Measurements from ENCODE around the gene PTN.

- TF ChIP-seq, protein P1, sequence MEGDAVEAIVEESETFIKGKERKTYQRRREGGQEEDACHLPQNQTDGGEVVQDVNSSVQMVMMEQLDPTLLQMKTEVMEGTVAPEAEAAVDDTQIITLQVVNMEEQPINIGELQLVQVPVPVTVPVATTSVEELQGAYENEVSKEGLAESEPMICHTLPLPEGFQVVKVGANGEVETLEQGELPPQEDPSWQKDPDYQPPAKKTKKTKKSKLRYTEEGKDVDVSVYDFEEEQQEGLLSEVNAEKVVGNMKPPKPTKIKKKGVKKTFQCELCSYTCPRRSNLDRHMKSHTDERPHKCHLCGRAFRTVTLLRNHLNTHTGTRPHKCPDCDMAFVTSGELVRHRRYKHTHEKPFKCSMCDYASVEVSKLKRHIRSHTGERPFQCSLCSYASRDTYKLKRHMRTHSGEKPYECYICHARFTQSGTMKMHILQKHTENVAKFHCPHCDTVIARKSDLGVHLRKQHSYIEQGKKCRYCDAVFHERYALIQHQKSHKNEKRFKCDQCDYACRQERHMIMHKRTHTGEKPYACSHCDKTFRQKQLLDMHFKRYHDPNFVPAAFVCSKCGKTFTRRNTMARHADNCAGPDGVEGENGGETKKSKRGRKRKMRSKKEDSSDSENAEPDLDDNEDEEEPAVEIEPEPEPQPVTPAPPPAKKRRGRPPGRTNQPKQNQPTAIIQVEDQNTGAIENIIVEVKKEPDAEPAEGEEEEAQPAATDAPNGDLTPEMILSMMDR (tag by site-specific recombination; IDR thresholded peaks at IDR 0.05) = no peak
- TF ChIP-seq HOXC10 (CRISPR knock-in tag; IDR thresholded peaks at IDR 0.05) = no peak
- TF ChIP-seq ZFP37 (tag by site-specific recombination; IDR thresholded peaks at IDR 0.05) = no peak
- TF ChIP-seq ZNF114 (tag by site-specific recombination; IDR thresholded peaks at IDR 0.05) = no peak
- no peak for TF ChIP-seq ZNF830 (tag by site-specific recombination; IDR thresholded peaks at IDR 0.05; ENCODE audit: low read depth)
- TF ChIP-seq ZNF394 (tag by site-specific recombination; IDR thresholded peaks at IDR 0.05; ENCODE audit: borderline replicate concordance) = no peak
- TF ChIP-seq, protein P2, sequence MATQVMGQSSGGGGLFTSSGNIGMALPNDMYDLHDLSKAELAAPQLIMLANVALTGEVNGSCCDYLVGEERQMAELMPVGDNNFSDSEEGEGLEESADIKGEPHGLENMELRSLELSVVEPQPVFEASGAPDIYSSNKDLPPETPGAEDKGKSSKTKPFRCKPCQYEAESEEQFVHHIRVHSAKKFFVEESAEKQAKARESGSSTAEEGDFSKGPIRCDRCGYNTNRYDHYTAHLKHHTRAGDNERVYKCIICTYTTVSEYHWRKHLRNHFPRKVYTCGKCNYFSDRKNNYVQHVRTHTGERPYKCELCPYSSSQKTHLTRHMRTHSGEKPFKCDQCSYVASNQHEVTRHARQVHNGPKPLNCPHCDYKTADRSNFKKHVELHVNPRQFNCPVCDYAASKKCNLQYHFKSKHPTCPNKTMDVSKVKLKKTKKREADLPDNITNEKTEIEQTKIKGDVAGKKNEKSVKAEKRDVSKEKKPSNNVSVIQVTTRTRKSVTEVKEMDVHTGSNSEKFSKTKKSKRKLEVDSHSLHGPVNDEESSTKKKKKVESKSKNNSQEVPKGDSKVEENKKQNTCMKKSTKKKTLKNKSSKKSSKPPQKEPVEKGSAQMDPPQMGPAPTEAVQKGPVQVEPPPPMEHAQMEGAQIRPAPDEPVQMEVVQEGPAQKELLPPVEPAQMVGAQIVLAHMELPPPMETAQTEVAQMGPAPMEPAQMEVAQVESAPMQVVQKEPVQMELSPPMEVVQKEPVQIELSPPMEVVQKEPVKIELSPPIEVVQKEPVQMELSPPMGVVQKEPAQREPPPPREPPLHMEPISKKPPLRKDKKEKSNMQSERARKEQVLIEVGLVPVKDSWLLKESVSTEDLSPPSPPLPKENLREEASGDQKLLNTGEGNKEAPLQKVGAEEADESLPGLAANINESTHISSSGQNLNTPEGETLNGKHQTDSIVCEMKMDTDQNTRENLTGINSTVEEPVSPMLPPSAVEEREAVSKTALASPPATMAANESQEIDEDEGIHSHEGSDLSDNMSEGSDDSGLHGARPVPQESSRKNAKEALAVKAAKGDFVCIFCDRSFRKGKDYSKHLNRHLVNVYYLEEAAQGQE (tag by site-specific recombination; IDR thresholded peaks at IDR 0.05) = no peak
- no peak for TF ChIP-seq TCF7L2 (IDR thresholded peaks at IDR 0.05; ENCODE audit: borderline replicate concordance, low read depth, low read length)
- no peak for TF ChIP-seq ATF2 (tag by site-specific recombination; IDR thresholded peaks at IDR 0.05; ENCODE audit: low read depth)
- TF ChIP-seq ZNF302 (tag by site-specific recombination; IDR thresholded peaks at IDR 0.05; ENCODE audit: low read depth) = no peak
- TF ChIP-seq ZNF132 (tag by site-specific recombination; IDR thresholded peaks at IDR 0.05; ENCODE audit: borderline replicate concordance) = no peak
- TF ChIP-seq, protein P3, sequence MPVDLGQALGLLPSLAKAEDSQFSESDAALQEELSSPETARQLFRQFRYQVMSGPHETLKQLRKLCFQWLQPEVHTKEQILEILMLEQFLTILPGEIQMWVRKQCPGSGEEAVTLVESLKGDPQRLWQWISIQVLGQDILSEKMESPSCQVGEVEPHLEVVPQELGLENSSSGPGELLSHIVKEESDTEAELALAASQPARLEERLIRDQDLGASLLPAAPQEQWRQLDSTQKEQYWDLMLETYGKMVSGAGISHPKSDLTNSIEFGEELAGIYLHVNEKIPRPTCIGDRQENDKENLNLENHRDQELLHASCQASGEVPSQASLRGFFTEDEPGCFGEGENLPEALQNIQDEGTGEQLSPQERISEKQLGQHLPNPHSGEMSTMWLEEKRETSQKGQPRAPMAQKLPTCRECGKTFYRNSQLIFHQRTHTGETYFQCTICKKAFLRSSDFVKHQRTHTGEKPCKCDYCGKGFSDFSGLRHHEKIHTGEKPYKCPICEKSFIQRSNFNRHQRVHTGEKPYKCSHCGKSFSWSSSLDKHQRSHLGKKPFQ (tag by site-specific recombination; IDR thresholded peaks at IDR 0.05) = no peak
- TF ChIP-seq, protein P4, sequence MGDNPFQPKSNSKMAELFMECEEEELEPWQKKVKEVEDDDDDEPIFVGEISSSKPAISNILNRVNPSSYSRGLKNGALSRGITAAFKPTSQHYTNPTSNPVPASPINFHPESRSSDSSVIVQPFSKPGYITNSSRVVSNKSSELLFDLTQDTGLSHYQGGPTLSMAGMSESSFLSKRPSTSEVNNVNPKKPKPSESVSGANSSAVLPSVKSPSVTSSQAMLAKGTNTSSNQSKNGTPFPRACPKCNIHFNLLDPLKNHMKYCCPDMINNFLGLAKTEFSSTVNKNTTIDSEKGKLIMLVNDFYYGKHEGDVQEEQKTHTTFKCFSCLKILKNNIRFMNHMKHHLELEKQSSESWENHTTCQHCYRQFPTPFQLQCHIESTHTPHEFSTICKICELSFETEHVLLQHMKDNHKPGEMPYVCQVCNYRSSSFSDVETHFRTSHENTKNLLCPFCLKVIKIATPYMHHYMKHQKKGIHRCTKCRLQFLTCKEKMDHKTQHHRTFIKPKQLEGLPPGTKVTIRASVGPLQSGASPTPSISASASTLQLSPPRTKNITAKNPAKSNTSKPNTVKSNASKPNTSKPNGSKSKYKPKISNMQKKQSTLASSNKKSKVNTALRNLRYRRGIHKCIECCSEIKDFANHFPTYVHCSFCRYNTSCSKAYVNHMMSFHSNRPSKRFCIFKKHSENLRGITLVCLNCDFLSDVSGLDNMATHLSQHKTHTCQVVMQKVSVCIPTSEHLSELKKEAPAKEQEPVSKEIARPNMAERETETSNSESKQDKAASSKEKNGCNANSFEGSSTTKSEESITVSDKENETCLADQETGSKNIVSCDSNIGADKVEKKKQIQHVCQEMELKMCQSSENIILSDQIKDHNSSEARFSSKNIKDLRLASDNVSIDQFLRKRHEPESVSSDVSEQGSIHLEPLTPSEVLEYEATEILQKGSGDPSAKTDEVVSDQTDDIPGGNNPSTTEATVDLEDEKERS (tag by site-specific recombination; IDR thresholded peaks at IDR 0.05) = no peak
- TF ChIP-seq PRDM1 (tag by site-specific recombination; IDR thresholded peaks at IDR 0.05) = no peak
These were observed 74.3 kb downstream of the PTN start for GRCh38 chr7:137269240-137269639.

Data from HEK293 (cell line).